HCT116 (cell line): Measurements from ENCODE around the gene NDOR1. TPM values are rescaled to one million over a fixed set of nuclear protein-coding genes. Genes with fewer than 3 reads are reported as not detected.
A peak's percentile ranks its signal among the peaks of the same experiment; 100 is the strongest.

Experiments
- ATAC-seq: fragments of 200-7000 bp; cut with Tn5 transposase; 2 replicates; pipeline ENCODE4 v1.9.1; 2020; ENCODE audit warnings: mild to moderate bottlenecking, moderate library complexity
- BruUV-seq: library from RNA; stranded (reverse); fragments of 400-500 nt; replicated peaks from 2 replicates; lab custom pipeline; 2021; lab: Mats Ljungman, UMichigan
- CTCF ChIA-PET: fragments of 300-600 bp; sonication (Branson Sonifier 250); formaldehyde crosslinking; loops from one replicate; lab custom pipeline; 2021; ENCODE audit warnings: antibody characterized with exemption; lab: Charles Lee
- POLR2A ChIA-PET: fragments of 300-600, 350-600 bp; sonication (Branson Sonifier 250); formaldehyde crosslinking; loops from one replicate; lab custom pipeline; 2021; ENCODE audit warnings: antibody characterized with exemption; lab: Charles Lee
- RAD21 ChIA-PET, 2 experiments: fragments of 300-600 bp; sonication (Branson Sonifier 250); formaldehyde crosslinking; loops; one replicate each; lab custom pipeline; 2023; ENCODE audit warnings: low total read pairs in 2 of 2; ENCODE audit not compliant: uncharacterized antibody in 2 of 2, unreplicated experiment in 2 of 2, low non-redundant PET in 1 of 2; lab: Charles Lee
- DNase-seq: peaks from one replicate; pipeline ENCODE4 v3.0.0-alpha.2; 2010; ENCODE audit warnings: low read depth, low spot score
- H2AFZ ChIP-seq: fragments of 200-600 bp; shearing (Covaris generic), sonication (generic); 2 replicates; pipeline ENCODE4 v1.6.1; 2017; ENCODE audit warnings: low read depth, mixed run types, mixed read lengths, antibody characterized with exemption, low read length; ENCODE audit not compliant: poor library complexity, severe bottlenecking
- H3K27ac ChIP-seq: 2 replicates; pipeline ENCODE4 v1.5.1; 2012; ENCODE audit warnings: low read depth, low read length
- H3K27me3 ChIP-seq: fragments of 200-600 bp; sonication (generic); 2 replicates; pipeline ENCODE4 v1.6.1; 2016; ENCODE audit warnings: mixed run types, low read length, mixed read lengths; ENCODE audit not compliant: insufficient read depth
- H3K36me3 ChIP-seq, 2 experiments: fragments of 200-500 bp in 1 of 2; fragments of 200-600 bp in 1 of 2; sonication (Bioruptor generic) in 1 of 2; sonication (generic) in 1 of 2; 2 replicates each; pipeline versions ENCODE4 v1.5.1 to v1.6.1; 2014 to 2016; ENCODE audit warnings: low read length in 2 of 2, inconsistent platforms in 1 of 2, mixed read lengths in 1 of 2, mixed run types in 1 of 2; ENCODE audit not compliant: insufficient read depth in 2 of 2, control insufficient read depth in 1 of 2
- H3K4me1 ChIP-seq, 2 experiments: fragments of 200-600 bp in 1 of 2; sonication (generic) in 1 of 2; 2 replicates each; pipeline versions ENCODE4 v1.5.1 to v1.6.1; 2012 to 2017; ENCODE audit warnings: low read length in 2 of 2, inconsistent platforms in 1 of 2, mild to moderate bottlenecking in 1 of 2, mixed read lengths in 1 of 2, mixed run types in 1 of 2, moderate library complexity in 1 of 2; ENCODE audit not compliant: insufficient read depth in 2 of 2, control insufficient read depth in 1 of 2
- H3K4me2 ChIP-seq: fragments of 200-600 bp; sonication (generic); 2 replicates; pipeline ENCODE4 v1.6.1; 2017; ENCODE audit warnings: mixed run types, low read length, mixed read lengths
- H3K4me3 ChIP-seq, 2 experiments: fragments of 200-600 bp in 1 of 2; sonication (generic) in 1 of 2; replicated peaks in 1 of 2; 2 replicates each; pipeline ENCODE4 v1.5.1; 2011 to 2016; ENCODE audit warnings: low read length in 2 of 2, control low read depth in 1 of 2, low read depth in 1 of 2, mild to moderate bottlenecking in 1 of 2, mixed read lengths in 1 of 2, mixed run types in 1 of 2
- H3K79me2 ChIP-seq: fragments of 200-600 bp; sonication (generic); 2 replicates; pipeline ENCODE4 v1.6.1; 2017; ENCODE audit warnings: mild to moderate bottlenecking, mixed run types, low read length, moderate library complexity, mixed read lengths; ENCODE audit not compliant: insufficient read depth
- H3K9ac ChIP-seq: fragments of 200-600 bp; sonication (generic); 2 replicates; pipeline ENCODE4 v1.6.1; 2016; ENCODE audit warnings: low read length, mixed read lengths
- H3K9me2 ChIP-seq: fragments of 200-600 bp; sonication (generic), shearing (Covaris generic); 2 replicates; pipeline ENCODE4 v1.6.1; 2017; ENCODE audit warnings: mixed run types, mild to moderate bottlenecking, moderate library complexity; ENCODE audit not compliant: insufficient read depth
- H3K9me3 ChIP-seq, 2 experiments: fragments of 200-500 bp in 1 of 2; fragments of 200-600 bp in 1 of 2; sonication (Bioruptor generic) in 1 of 2; sonication (generic) in 1 of 2; 2 replicates each; pipeline ENCODE4 v1.6.1; 2014 to 2017; ENCODE audit warnings: low read length in 2 of 2, mixed read lengths in 2 of 2, inconsistent platforms in 1 of 2, low read depth in 1 of 2, mild to moderate bottlenecking in 1 of 2, mixed run types in 1 of 2, moderate library complexity in 1 of 2; ENCODE audit not compliant: control insufficient read depth in 1 of 2, insufficient read depth in 1 of 2
- H4K20me1 ChIP-seq: fragments of 200-600 bp; sonication (generic), shearing (Covaris generic); 2 replicates; pipeline ENCODE4 v1.6.1; 2017; ENCODE audit warnings: mixed run types, mild to moderate bottlenecking, moderate library complexity; ENCODE audit not compliant: insufficient read depth
- EGR1 ChIP-seq: IDR thresholded peaks from 2 replicates; pipeline ENCODE4 v1.6.1; 2012; ENCODE audit warnings: low read depth
- JUND ChIP-seq: IDR thresholded peaks from 2 replicates; pipeline ENCODE4 v1.6.1; 2012
- SP1 ChIP-seq: IDR thresholded peaks from 2 replicates; pipeline ENCODE4 v1.6.1; 2012; ENCODE audit warnings: low read depth
- intact Hi-C: fragments of 100-400 bp; cut with micrococcal nuclease; formaldehyde crosslinking; loops from 2 replicates; pipeline ENCODE4 v1.10.0; 2022
- total RNA-seq: library from RNA; stranded (reverse); gene quantifications from one replicate; pipeline ENCODE4 v1.2.1, GENCODE V29; 2021; ENCODE audit not compliant: unreplicated experiment
- TF ChIP-seq, protein P1 (sequence below): IDR thresholded peaks from 2 replicates; pipeline ENCODE4 v1.6.1; 2012; ENCODE audit warnings: low read depth
- TF ChIP-seq, protein P2 (sequence below): IDR thresholded peaks from 2 replicates; pipeline ENCODE4 v1.6.1; 2011; ENCODE audit warnings: mild to moderate bottlenecking, low read length, moderate library complexity; ENCODE audit not compliant: insufficient replicate concordance; ENCODE audit errors: extremely low read depth

NDOR1 gene
- total RNA-seq, 1 experiment from 2014 or later = 28.4 TPM

DNA sequence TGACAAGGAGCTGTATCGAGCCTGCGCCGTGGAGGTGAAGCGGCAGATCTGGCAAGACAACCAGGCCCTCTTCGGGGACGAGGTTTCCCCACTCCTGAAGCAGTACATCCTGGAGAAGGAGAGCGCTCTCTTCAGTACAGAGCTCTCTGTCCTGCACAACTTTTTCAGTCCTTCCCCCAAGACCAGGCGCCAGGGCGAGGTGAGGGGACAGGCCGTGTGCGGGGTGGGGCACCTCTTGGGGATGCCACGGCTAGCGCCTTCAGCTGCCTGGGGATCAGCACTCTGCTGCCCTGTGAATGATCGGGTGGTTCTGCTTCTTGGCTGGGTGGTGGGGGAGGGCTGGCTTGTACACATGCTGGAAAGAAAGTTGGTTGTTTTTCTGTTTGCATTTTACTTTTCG is 51.4 kb downstream of the NDOR1 start:
- no peaks in the 10 kb centered on the region for H4K20me1 ChIP-seq
- H3K4me3 ChIP-seq = peak overlapping the region; percentile 97 to 100
- no peaks in the 10 kb centered on the region for H3K9me2 ChIP-seq
- no peak overlapping the region for H3K27ac ChIP-seq
- ChIA-PET POLR2A (interaction anchor here (5.9 kb wide), 1 partner anchor 16 kb away, joined by 39 read pairs; the partner anchor contains the start of gene TUBB4B), RAD21 (no interaction called here), CTCF (no interaction called here)
- intact Hi-C loops = no loop called here
- no peak overlapping the region for H2AFZ ChIP-seq
- peak overlapping the region; percentile 93 for H3K4me2 ChIP-seq
- H3K79me2 ChIP-seq = peaks cover 36% of the 10 kb centered on the region
- TF ChIP-seq, protein P1, sequence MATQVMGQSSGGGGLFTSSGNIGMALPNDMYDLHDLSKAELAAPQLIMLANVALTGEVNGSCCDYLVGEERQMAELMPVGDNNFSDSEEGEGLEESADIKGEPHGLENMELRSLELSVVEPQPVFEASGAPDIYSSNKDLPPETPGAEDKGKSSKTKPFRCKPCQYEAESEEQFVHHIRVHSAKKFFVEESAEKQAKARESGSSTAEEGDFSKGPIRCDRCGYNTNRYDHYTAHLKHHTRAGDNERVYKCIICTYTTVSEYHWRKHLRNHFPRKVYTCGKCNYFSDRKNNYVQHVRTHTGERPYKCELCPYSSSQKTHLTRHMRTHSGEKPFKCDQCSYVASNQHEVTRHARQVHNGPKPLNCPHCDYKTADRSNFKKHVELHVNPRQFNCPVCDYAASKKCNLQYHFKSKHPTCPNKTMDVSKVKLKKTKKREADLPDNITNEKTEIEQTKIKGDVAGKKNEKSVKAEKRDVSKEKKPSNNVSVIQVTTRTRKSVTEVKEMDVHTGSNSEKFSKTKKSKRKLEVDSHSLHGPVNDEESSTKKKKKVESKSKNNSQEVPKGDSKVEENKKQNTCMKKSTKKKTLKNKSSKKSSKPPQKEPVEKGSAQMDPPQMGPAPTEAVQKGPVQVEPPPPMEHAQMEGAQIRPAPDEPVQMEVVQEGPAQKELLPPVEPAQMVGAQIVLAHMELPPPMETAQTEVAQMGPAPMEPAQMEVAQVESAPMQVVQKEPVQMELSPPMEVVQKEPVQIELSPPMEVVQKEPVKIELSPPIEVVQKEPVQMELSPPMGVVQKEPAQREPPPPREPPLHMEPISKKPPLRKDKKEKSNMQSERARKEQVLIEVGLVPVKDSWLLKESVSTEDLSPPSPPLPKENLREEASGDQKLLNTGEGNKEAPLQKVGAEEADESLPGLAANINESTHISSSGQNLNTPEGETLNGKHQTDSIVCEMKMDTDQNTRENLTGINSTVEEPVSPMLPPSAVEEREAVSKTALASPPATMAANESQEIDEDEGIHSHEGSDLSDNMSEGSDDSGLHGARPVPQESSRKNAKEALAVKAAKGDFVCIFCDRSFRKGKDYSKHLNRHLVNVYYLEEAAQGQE = no peak
- no peak for TF ChIP-seq SP1
- no peak for TF ChIP-seq EGR1
- TF ChIP-seq, protein P2, sequence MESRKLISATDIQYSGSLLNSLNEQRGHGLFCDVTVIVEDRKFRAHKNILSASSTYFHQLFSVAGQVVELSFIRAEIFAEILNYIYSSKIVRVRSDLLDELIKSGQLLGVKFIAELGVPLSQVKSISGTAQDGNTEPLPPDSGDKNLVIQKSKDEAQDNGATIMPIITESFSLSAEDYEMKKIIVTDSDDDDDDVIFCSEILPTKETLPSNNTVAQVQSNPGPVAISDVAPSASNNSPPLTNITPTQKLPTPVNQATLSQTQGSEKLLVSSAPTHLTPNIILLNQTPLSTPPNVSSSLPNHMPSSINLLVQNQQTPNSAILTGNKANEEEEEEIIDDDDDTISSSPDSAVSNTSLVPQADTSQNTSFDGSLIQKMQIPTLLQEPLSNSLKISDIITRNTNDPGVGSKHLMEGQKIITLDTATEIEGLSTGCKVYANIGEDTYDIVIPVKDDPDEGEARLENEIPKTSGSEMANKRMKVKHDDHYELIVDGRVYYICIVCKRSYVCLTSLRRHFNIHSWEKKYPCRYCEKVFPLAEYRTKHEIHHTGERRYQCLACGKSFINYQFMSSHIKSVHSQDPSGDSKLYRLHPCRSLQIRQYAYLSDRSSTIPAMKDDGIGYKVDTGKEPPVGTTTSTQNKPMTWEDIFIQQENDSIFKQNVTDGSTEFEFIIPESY = no peak
- TF ChIP-seq JUND = no peak
- no peaks in the 10 kb centered on the region for H3K27me3 ChIP-seq
- no TSS peak for BruUV-seq
- peaks cover 17 to 22% of the 10 kb centered on the region in 2 experiments for H3K36me3 ChIP-seq
- peaks cover 21 to 42% of the 10 kb centered on the region in 2 experiments for H3K4me1 ChIP-seq
- no peaks in the 10 kb centered on the region for H3K9me3 ChIP-seq
- no peak for DNase-seq
- 0 out of 2 replicates have a peak overlapping the region, but pooled peaks have one; percentile 88 for H3K9ac ChIP-seq
- no peak for ATAC-seq
